SU-DHL-6 (cell line): Measurements from ENCODE around the gene RAB22A.

Source experiments
- CTCF ChIP-seq: fragments of 200-600 bp; sonication (generic); IDR thresholded peaks from one replicate; pipeline ENCODE4 v1.5.1; 2017; ENCODE audit warnings: antibody characterized with exemption, mild to moderate bottlenecking, low read length, moderate library complexity; ENCODE audit not compliant: insufficient read depth, poor library complexity, severe bottlenecking
- EZH2phosphoT487 ChIP-seq: fragments of 200-600 bp; sonication (generic), shearing (Covaris generic); conservative IDR thresholded peaks from 2 replicates; pipeline ENCODE4 v1.6.1; 2018; ENCODE audit warnings: mild to moderate bottlenecking, antibody characterized with exemption, low read length, moderate library complexity, mixed read lengths

- no peak for TF ChIP-seq EZH2phosphoT487
- no peak for TF ChIP-seq CTCF
Measured at GRCh38 chr20:58307270-58307669, 2.2 kb upstream of the RAB22A start.
